ENCODE results near the gene TPCN1. TPM values are rescaled to one million over a fixed set of nuclear protein-coding genes. Genes with fewer than 3 reads are reported as not detected.
A peak's percentile ranks its signal among the peaks of the same experiment; 100 is the strongest.

TPCN1 gene
- total and polyA plus RNA-seq, 2 of the 13 experiments (the other 11 are each of a cell fraction or from before 2014, with no cell fraction given): 8.0 to 26.8 TPM

DNA sequence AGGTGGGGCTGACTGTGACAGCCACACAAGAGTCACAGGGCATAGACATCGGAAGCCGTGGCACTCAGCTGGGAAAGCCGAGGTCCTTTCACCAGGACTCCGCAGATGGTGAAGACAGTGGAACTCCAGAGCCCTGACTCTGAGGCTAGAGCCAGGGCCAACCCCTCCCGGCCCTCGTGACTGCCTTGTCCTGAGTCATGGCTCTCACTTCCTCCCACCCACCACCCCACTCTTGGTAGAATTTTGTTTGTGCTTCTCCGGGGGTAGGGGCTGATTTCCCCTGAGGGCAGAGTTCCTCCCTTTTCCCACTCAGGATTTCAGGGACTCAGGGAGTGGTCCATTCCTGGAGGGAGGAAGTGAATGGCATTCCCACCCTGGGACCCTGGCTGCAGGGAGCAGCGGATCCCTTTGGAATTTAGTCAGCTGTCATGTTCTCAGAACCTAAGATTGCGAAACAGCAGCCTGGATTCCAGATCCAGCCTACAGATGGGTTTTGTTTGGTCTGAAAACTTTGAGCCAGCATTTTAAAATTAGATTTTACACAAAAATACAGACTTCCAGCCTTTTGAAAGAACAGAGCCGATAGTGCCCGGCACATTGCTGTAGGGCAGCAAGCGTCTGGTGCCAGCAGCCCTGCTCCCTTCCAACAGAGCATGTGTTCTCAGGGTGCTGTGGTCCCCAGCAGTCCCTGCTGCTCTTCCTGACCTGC is 50.7 kb downstream of the TPCN1 start (continued):
- TF ChIP-seq, protein P1, sequence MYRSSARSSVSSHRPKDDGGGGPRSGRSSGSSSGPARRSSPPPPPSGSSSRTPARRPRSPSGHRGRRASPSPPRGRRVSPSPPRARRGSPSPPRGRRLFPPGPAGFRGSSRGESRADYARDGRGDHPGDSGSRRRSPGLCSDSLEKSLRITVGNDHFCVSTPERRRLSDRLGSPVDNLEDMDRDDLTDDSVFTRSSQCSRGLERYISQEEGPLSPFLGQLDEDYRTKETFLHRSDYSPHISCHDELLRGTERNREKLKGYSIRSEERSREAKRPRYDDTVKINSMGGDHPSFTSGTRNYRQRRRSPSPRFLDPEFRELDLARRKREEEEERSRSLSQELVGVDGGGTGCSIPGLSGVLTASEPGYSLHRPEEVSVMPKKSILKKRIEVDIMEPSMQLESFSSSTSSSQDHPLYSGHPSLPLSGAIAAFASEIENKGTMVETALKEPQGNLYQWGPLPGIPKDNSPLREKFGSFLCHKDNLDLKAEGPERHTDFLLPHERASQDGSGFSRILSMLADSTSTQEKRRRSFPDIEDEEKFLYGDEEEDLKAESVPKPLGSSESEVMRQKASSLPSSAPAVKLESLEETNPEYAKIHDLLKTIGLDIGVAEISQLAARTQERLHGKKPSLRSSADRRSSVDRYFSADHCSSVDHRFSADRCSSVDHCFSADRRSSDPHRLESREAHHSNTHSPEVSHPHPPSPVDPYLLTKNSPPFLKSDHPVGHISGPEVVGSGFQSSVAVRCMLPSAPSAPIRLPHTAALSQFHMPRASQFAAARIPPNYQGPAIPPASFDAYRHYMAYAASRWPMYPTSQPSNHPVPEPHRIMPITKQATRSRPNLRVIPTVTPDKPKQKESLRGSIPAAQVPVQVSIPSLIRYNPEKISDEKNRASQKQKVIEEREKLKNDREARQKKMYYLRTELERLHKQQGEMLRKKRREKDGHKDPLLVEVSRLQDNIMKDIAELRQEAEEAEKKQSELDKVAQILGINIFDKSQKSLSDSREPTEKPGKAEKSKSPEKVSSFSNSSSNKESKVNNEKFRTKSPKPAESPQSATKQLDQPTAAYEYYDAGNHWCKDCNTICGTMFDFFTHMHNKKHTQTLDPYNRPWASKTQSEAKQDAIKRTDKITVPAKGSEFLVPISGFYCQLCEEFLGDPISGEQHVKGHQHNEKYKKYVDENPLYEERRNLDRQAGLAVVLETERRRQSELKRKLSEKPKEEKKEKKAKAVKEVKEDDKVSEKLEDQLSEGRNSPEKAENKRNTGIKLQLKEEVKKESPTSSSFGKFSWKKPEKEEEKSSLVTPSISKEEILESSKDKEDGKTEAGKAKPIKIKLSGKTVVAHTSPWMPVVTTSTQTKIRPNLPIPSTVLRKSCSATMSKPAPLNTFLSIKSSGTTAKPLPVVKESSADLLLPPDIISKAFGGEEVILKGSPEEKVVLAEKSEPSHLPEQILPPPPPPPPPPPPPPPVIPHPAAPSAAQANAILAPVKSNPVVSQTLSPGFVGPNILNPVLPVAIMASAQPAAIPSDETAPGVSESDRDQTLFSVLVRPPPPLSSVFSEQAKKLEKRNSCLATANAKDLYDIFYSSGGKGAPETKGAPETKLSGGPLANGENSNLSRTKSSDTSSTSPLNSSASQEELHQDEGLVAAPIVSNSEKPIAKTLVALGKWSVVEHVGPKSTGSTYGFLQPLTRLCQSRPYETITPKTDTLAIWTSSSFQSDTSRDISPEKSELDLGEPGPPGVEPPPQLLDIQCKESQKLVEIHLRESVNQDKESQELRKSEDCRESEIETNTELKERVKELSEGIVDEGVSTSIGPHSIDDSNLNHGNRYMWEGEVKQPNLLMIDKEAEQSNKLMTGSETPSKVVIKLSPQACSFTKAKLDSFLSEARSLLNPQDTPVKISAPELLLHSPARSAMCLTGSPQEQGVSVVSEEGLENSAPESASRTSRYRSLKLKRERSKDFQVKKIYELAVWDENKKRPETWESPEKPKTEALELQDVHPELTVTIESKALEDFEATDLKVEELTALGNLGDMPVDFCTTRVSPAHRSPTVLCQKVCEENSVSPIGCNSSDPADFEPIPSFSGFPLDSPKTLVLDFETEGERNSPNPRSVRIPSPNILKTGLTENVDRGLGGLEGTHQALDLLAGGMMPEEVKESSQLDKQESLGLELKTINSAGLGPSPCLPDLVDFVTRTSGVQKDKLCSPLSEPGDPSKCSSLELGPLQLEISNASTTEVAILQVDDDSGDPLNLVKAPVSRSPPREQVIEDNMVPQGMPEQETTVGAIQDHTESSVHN (CRISPR knock-in tag; IDR thresholded peaks at IDR 0.05): no peak

DNA sequence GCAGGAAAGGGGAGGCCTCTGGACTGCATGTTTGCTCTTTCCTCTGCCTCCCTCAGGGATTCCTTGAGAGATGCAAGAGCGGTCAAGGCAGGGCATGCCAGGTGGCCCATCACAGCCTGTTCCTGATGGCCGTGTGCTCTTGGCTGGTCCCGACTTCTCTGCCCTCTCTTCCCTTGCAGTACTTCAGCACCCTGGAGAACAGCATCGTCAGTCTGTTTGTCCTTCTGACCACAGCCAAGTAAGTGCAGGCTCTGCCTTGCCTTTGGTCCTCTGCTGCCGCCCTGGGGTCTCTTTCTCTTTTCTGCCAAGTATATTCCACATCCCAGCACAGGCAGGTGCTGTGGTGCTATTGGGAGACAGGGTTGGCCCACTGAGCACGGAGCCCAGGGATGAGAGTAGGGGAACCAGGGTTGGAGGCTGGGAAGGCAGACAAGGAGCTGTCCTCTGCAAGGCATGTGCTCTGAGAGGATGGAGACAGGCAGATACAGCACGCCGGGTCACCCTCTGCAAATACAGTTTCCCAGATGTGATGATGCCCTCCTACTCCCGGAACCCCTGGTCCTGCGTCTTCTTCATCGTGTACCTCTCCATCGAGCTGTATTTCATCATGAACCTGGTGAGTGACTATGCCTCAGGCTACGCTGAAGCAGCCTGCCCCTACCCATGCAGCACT is 51.9 kb downstream of the TPCN1 start:
- DNase-seq (ENCODE audit: low spot score) (no peak), ATAC-seq (no peak), FAIRE-seq (no peak)
- Histone ChIP-seq H3K9ac (ENCODE audit: insufficient read depth, low read depth, low read length) (no peak overlapping the region), H2AFZ (ENCODE audit: low read length) (no peak overlapping the region), H3K4me1 (ENCODE audit: insufficient read depth, low read length) (peaks cover 43% of the 10 kb centered on the region), H3K4me3 (replicated peaks in 1 of 3; ENCODE audit: insufficient read depth in 1 of 3, low read depth in 2 of 3, low read length in 3 of 3) (no peak overlapping the region), H4K20me1 (ENCODE audit: insufficient read depth, low read length) (no peaks in the 10 kb centered on the region), H3K9me3 (ENCODE audit: low read length) (no peaks in the 10 kb centered on the region), H3K27me3 (ENCODE audit: control insufficient read depth in 1 of 2, insufficient read depth in 2 of 2, low read length in 2 of 2) (no peaks in the 10 kb centered on the region), H3K79me2 (ENCODE audit: insufficient read depth, low read length) (no peaks in the 10 kb centered on the region), H3K36me3 (replicated peaks in 1 of 2; ENCODE audit: control insufficient read depth in 1 of 2, insufficient read depth in 2 of 2, low read length in 2 of 2) (peaks cover 3 to 26% of the 10 kb centered on the region in 2 experiments; a peak in 4 of 5 replicates), H3K27ac (ENCODE audit: extremely low read length, insufficient read depth, low read length) (no peak overlapping the region), H3K4me2 (ENCODE audit: low read depth, low read length) (no peak overlapping the region)
- POLR2A ChIA-PET: no interaction called here
- in situ Hi-C loops (cut with HindIII; ENCODE audit: extremely low pct_ligation_motif_present, low pct_unique_long_range_greater_than_20kb) (no loop called here), intact Hi-C loops (cut with micrococcal nuclease; ENCODE audit: unreplicated experiment) (loop anchor here (10.0 kb wide), 1 partner anchor 78 kb away; no protein-coding TSS in a partner anchor)
- BruUV-seq (replicated peaks): no TSS peak
- CTCF ChIA-PET (ENCODE audit: low intra/inter-chr PET ratio, low total read pairs): no interaction called here
- TF ChIP-seq, protein P2, sequence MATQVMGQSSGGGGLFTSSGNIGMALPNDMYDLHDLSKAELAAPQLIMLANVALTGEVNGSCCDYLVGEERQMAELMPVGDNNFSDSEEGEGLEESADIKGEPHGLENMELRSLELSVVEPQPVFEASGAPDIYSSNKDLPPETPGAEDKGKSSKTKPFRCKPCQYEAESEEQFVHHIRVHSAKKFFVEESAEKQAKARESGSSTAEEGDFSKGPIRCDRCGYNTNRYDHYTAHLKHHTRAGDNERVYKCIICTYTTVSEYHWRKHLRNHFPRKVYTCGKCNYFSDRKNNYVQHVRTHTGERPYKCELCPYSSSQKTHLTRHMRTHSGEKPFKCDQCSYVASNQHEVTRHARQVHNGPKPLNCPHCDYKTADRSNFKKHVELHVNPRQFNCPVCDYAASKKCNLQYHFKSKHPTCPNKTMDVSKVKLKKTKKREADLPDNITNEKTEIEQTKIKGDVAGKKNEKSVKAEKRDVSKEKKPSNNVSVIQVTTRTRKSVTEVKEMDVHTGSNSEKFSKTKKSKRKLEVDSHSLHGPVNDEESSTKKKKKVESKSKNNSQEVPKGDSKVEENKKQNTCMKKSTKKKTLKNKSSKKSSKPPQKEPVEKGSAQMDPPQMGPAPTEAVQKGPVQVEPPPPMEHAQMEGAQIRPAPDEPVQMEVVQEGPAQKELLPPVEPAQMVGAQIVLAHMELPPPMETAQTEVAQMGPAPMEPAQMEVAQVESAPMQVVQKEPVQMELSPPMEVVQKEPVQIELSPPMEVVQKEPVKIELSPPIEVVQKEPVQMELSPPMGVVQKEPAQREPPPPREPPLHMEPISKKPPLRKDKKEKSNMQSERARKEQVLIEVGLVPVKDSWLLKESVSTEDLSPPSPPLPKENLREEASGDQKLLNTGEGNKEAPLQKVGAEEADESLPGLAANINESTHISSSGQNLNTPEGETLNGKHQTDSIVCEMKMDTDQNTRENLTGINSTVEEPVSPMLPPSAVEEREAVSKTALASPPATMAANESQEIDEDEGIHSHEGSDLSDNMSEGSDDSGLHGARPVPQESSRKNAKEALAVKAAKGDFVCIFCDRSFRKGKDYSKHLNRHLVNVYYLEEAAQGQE (IDR thresholded peaks at IDR 0.05; ENCODE audit: borderline replicate concordance in 1 of 2, low read depth in 1 of 2, low read length in 2 of 2): peak in 1 of 2 experiments; percentile 52; a peak in 2 of 4 replicates
- TF ChIP-seq, protein P3, sequence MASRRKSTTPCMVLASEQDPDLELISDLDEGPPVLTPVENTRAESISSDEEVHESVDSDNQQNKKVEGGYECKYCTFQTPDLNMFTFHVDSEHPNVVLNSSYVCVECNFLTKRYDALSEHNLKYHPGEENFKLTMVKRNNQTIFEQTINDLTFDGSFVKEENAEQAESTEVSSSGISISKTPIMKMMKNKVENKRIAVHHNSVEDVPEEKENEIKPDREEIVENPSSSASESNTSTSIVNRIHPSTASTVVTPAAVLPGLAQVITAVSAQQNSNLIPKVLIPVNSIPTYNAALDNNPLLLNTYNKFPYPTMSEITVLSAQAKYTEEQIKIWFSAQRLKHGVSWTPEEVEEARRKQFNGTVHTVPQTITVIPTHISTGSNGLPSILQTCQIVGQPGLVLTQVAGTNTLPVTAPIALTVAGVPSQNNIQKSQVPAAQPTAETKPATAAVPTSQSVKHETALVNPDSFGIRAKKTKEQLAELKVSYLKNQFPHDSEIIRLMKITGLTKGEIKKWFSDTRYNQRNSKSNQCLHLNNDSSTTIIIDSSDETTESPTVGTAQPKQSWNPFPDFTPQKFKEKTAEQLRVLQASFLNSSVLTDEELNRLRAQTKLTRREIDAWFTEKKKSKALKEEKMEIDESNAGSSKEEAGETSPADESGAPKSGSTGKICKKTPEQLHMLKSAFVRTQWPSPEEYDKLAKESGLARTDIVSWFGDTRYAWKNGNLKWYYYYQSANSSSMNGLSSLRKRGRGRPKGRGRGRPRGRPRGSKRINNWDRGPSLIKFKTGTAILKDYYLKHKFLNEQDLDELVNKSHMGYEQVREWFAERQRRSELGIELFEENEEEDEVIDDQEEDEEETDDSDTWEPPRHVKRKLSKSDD (CRISPR knock-in tag; IDR thresholded peaks at IDR 0.05; ENCODE audit: low read depth): no peak
- WGBS (ENCODE audit: low lambda C conversion rate): 98% methylated on average over 12 of the region's 13 CpGs
